AG09309 (cell line): Measurements from ENCODE around the gene ACSF3.

Experiments used
- DNase-seq: peaks from one replicate; pipeline ENCODE4 v3.0.0-alpha.2; 2010; ENCODE audit warnings: low read depth
- H3K4me3 ChIP-seq: 2 replicates; pipeline ENCODE4 v1.5.1; 2011; ENCODE audit warnings: mild to moderate bottlenecking, low read depth, low read length, moderate library complexity; ENCODE audit not compliant: control insufficient read depth
- CTCF ChIP-seq: IDR thresholded peaks from 2 replicates; pipeline ENCODE4 v1.5.1; 2011; ENCODE audit warnings: mild to moderate bottlenecking, low read depth, low read length, inconsistent platforms; ENCODE audit not compliant: insufficient read depth, control insufficient read depth; ENCODE audit errors: missing control alignments

Gene ACSF3

DNA sequence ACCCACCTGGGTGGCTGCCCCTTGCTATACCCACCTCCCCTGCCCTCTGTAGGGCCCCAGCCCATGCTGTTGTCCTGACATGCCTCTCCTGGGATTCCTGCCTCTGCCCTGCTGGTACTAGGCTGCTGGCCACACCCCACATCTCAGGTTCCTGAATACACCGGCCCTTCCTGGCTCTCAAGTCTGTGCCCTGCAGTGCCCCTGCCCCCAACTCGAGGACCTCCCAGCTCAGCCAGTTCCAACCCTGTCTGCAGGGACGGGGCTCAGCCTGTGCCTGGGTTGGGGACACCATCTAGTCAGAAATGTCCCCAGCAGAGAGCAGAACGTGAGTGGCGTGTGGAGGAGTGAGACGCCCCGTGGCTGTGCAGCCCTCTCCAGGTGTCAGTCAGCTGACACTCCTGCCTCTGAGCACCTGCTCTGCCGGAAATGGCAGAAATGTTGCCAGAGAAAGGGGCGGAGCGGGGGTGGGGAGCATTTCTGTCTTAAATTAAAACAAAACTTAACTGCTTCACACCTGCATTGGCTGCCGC, 28.7 kb downstream of the ACSF3 start:
- DNase-seq = no peak
- H3K4me3 ChIP-seq = no peak overlapping the region
- no peak for TF ChIP-seq CTCF

DNA sequence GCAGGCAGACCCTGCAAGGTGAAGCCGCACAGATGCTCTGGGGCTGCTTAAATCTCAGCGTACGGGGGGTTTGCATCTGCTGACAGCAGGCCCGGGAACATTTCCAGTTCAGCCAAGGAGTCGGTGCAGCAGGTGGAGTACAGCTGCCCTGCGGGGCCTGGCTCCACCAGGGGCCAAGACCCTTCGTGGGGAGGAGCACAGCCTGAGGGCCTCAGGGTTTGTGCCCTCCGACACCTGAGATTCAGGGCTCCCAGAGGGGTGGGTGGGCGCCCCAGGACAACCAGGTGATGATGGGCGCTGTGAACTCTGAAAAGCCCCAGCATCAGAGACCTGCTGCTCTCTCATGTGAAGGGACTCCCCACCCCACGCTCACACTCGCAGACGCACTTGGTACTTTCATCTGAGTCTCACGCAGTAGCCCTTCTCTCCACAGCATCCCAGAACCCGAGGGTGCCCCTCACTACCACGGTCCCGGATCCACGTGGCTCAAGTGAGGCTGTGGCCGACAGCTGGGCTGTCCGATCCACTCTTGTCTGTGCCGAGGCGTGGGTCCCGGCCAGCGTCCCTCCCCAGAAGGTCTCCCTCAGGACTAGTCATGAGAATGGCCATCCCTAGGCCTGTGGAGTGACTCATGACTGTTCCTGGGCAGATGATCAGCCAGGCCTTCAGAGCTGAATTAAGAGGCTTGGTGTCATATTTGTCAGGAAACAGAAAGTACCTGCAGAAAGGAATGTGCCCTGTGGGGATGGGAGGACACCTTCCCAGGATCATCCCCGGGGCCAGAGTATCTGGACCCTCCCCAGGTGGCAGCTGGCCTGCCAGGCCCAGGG, 29.6 kb downstream of the ACSF3 start:
- no peak overlapping the region for H3K4me3 ChIP-seq
- DNase-seq = no peak
- no peak for TF ChIP-seq CTCF

GRCh38 chr16:89123831-89124100, 30.1 kb downstream of the ACSF3 start:
- H3K4me3 ChIP-seq = no peak overlapping the region
- no peak for TF ChIP-seq CTCF
- DNase-seq = no peak

GRCh38 chr16:89129378-89129777, 35.7 kb downstream of the ACSF3 start:
- H3K4me3 ChIP-seq = no peak overlapping the region
- TF ChIP-seq CTCF = no peak
- DNase-seq = no peak

DNA sequence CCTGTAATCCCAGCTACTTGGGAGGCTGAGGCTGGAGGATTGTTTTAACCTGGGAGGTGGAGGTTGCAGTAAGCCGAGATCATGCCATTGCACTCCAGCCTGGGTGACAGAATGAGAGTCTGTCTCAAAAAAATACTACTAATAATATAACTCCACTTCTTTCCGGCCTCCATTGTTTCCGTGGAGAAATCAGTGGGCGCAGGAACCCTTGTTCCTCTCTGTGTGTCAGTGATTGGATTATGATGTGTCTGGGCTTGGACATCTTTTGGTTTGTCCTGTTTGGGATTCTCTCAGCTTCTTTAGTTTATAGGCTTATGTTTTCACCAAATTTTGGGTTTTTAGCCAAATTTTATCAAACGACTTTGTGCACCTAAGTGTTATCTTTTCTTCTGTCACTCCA, 36.8 kb downstream of the ACSF3 start:
- no peak for TF ChIP-seq CTCF
- no peak overlapping the region for H3K4me3 ChIP-seq
- DNase-seq = no peak

GRCh38 chr16:89131783-89132182, 38.1 kb downstream of the ACSF3 start:
- DNase-seq = no peak
- TF ChIP-seq CTCF = no peak

More at GRCh38 chr16:89131783-89132182, 38.1 kb downstream of the ACSF3 start:
- no peak overlapping the region for H3K4me3 ChIP-seq
